Raji (cell line): ENCODE results near the gene MIF4GD.

ENCODE experiments used
- POLR2A ChIP-seq: IDR thresholded peaks from 2 replicates; pipeline ENCODE4 v1.6.1; 2011; ENCODE audit warnings: low read depth, low read length, control low read depth; ENCODE audit not compliant: insufficient read depth

The MIF4GD gene

DNA sequence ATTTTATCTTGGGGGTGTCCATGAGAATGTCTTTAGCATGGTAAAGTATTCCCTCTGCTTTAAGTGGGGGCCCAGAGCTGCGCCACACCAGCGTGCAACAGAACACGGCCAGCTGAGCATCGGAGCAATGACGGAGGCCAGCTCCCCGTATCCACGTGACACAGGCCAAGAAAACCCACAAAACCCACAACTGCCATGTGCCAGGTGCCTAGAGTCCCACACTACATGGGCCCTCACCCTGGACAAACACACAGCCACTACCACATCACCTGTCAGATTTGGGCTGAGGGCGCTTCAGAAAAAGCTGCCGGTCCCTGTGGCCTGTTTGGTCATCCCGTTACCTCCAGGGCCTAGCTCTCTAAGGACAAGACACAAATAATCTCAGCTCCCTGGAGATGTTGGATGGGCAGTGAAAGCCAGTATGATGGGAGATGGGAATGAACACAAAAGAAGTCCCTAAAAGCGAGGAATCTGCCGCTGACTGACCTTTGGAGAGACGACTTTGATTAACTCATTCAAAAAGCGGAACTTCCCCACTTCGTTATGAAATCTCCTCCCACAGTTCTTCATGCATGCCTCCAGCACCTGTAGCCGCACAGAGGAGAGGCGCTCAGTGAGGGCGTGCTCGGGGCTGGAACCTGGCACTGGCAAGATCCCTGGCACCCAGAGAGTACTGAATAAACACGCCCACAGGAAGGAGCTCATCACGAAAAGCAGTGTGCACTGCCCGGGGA is 26.7 kb downstream of the MIF4GD start:
- TF ChIP-seq POLR2A = no peak

DNA sequence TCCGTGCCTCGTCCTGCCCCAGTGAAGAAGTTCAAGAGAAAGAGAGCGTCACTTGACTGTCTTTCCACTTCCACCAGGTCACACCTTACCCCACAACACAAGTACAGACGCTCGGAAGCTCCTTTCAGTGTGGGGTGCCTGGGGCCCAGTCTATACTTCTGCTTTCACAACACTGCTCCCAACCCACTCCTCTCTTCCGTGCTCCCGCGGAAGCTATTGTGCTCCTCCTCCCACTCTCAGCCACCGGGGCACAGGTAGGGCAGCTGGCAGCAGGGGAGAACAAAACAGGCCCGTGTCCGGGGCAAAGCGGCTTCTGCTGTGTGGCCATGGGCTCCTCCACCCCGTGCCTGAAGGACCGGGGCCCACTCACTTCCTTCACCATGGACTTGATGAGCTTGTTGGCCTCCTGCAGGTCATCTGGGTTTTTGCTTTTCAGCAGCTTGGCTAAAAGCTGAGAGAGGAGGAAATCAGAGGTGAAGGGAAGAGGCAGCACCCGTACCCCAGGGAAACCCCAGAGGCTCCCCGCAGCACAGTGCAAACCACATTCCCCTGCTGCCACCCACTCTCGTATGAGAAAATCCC is 28.5 kb downstream of the MIF4GD start:
- TF ChIP-seq POLR2A = no peak

DNA sequence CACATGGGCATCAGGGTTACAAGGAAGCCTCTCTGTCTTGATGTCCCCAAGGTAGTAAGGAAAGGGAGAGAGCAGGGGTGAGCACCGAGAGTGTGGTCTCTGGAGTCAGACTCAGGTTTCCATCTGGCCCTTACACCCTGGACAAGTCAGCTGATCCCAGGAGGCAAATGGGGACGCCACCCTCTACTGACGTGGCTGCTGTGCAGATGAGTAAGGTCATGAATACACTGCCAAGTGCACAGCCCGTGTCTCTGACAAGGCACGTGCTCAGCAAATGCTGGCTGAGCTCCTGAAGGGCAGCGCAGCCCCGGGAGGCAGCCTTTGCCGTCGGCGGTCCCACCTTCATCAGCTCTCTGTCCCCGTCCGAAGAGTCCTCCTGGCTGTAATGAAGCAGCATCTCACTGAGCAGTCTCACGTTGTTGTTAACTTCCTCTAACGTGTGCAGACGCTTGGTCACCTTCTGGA is 29.0 kb downstream of the MIF4GD start:
- no peak for TF ChIP-seq POLR2A

DNA sequence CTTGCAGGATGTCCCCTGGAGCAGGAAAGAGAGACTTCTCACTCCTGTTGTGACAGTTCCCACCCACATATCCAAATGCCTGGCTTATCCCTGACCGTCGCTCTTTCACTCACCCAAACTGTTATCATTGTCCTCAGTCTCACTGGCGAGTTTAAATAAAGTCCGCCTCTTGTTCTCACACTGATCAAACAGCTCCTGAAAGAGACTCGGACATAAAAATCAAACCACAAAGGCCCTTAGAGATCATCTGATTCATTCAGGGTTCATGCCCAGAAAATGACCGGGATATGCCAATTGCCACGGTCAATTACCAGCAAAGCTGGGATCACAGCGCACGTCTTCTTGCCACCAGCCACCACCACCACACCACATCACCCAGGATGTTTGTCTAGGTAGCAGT is 29.5 kb downstream of the MIF4GD start:
- no peak for TF ChIP-seq POLR2A

DNA sequence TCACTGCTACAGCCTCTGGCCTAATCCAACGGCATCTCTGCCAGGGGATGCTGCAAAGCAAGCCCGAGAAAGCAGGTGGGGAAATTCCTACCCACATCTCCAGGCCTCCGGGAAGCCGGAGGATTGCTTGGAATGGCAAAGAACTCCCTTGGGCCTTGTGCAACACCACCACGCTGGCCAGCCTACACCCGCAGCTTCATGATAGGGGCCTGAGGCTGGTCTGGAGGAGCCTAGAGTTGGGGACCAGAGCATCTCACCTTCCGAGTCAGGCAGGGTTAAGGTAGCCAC is 29.9 kb downstream of the MIF4GD start:
- no peak for TF ChIP-seq POLR2A

DNA sequence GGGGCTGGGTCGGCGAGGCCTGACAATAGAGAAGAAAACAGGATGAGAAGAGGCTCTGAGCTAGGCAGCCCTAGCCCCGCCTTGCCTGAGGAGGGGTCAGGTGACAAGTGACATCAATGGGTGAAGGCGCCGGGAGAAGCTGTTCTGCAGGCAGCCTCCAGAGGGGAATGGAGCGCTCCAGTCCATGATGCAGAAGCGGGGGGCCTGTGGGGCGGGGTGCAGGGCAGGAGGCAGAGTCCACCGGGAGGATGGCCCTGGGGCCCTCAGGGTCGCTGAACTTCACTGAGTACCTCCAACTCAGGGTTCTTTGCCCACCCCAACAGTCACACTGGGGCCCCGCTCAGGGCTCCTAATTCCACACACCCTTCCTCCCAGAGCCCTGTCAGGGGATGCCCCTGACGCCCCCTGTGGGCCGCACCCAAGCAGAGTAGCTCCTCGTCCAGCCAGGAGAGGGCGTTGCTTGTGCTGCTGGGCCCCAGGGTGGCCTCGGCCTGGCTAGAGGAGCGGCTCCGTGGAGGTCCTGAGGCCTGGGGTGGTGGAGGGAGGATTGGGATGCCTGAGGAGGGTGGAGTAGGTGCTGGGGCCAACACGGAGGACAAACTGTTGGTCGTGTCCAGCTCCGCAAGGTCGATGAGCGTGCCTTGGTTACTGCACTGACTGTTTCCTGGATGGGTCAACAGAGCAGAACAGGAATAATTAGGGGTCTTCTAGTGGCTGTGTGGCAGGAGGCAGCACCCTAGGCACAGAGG is 30.5 kb downstream of the MIF4GD start:
- no peak for TF ChIP-seq POLR2A

DNA sequence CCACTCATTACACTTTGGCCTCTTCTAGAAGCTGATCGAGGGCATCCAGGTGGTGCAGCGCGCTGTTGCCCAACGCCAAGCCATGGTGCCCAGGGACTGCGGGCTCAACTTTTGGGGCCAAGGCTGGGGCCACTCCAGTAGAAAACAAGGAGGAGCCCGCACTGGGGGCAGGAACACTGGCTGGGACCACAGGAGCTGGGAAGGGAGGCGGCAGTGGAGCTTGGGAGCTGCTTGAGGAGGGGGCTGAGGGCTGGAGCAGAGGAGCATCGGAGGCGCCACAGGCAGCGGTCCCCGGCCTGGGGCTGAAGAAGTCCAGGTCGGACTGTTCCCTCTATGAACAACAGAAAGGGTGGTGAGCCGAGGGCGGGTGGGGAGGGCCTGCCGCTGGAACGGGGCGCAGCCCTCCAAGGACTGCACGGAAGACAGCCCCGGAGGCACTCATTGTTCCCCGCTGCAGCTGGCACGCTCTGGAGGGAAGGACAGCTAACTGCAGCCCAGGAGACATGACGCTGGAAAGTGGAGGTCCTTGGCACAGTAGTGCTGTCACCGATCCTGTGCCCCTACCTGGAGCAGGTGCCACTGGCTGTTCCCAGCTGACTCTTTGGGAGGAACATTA is 31.1 kb downstream of the MIF4GD start:
- TF ChIP-seq POLR2A = no peak

DNA sequence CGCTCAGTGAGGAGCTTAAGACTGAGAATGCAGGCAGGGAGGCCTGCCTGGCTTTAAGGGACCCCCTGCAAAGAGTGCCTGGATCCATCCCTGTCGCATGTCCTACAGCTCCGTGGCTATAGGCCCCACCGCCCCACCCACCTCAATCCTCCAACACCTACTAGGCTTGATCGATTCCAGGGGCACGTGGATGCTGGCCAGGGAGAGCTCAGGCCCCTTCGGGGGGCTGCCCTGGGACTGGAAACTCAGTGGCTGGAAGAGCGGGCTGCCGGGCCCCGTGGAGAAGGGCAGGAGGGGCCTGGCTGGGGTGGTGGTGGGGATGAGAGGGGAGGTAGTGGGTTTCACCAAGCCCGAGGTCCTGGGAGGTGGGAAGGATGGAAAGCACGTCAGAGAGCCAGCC is 31.8 kb downstream of the MIF4GD start:
- TF ChIP-seq POLR2A = no peak

DNA sequence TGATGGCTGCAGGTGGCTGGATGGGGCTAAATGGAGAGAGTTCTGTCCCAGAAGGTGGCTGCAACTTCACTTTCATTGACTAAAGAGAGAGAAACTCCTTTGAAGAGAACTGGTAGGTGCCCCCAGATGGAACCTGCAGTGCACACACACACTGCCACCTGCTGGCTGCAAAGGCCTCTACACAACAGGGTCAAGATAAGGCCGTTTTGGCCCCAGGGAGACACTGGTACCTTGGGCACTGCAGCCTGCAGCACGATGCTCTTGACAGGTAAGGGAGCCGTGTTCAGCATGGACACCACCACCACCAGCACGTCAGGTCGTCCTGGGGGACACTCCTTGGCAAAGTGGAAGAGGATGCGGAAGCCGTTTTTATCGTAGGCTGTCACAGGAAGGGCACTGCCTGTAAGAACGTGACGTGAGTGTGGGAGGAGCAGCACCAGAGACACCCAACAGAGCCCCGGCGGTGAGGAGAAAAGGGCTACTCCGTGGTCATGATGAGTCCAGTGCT is 32.3 kb downstream of the MIF4GD start:
- no peak for TF ChIP-seq POLR2A

DNA sequence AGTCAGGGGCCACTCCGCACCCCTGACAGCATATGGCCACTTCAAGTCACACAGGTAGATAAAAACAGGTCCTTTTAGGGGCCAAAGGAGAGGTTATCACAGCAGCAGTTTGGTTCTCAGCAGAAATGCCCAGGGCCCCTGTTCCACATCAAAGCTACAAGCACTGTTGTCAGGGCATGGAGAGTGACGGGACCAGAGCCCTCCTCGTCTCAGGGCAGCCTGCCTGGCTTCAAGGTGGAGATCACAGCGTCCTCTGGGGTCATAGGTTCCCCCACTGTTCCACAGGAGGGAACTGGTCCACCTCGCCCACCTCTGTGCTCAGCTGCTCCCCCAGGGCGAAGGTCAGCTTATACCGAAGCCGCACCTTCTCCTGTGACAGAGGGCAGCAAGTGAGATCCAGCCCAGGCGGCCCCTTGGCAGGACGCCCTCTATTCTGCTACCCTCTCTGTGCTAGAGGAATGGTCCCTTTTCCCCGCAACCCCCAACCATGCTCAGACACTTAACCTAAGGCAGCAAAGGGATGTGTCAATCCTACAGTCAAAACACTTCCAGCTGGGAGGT is 32.9 kb downstream of the MIF4GD start:
- TF ChIP-seq POLR2A = no peak

DNA sequence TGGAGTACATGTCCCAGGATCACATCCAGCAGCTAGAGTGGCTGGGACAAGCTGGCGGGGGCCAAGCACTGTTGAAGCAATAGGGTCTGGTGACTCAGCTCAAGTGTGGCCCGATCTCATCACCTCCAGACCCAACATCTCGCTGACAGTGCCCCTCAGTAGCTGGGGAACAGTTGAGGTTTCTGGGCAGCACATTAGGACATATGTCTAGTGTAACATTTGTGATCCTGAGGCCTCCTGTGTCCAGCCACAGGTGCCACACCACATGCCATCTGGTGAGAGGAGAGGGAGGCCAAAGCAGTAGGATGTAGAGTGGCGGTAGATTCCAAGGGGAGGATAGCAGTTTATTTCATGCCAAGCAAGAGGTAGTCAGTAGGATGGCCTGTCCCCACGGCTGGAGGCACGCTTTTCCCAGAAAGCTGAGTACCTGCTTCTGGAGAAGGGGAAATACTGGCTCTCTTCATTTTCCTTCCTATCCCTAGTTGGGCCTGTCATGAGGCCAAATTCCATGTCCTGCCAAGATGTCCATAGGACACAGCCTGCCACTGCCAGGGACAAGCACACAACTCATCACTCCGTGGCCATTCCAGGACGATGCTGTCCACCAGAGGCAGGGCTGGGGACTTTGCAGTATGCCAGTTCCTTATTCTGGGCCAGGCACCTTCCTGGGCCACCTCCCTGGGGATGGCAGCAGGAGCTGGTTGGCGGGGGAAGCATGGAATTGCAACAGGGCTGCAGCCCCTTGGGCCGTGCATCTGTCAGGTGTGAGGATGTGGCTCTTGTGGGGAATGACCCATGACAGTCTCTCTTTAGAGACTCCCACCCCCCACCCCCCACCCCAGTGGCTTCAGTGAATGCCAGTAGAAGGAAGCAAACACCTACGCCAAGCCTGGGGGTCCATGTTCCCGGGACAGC is 33.7 kb downstream of the MIF4GD start:
- TF ChIP-seq POLR2A = no peak

DNA sequence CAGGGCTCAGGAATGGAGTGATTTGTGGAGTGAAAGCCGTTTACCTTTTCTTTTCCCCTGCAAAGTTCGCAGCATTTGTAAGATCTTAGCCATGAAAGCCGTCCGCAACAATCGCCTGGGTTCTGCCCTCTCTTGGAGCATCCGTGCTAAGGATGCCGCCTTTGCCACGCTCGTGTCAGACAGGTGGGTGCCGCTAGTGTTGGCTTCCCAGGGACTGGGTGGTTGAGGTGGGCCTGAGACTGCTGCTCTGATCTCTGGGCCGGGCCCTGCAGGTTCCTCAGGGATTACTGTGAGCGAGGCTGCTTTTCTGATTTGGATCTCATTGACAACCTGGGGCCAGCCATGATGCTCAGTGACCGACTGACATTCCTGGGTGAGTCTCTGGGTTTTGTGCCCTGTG is 38.2 kb downstream of the MIF4GD start:
- TF ChIP-seq POLR2A = no peak

DNA sequence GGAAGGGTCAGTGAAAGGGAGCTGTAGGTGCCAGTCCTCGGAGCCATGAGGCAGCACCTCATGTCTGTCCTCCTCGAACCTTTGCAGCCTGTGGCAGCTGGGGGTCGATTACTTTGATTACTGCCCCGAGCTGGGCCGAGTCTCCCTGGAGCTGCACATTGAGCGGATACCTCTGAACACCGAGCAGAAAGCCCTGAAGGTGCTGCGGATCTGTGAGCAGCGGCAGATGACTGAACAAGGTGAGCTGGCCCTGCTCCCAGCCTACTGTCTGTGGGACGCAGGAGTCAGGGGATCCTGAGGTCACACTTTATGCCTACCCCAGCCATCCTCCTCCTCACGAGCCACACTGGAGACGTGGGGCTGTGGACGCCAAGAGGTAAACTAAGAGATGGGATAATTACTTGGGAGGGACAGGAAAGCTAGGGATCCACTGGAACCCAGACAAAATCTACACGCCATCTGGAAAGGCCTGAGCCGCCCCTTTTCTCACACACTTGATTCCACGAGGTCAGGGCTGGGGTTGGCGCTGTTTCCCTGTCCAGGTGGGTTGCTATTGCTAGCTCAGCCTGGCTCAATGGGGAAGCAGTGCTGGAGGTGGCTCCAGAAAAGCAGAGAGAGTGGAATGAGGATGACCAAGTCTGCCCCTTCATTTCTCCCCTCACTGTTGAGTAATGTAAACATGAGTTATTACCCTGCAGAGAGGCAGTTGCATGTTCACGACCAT is 39.1 kb downstream of the MIF4GD start:
- TF ChIP-seq POLR2A = no peak

DNA sequence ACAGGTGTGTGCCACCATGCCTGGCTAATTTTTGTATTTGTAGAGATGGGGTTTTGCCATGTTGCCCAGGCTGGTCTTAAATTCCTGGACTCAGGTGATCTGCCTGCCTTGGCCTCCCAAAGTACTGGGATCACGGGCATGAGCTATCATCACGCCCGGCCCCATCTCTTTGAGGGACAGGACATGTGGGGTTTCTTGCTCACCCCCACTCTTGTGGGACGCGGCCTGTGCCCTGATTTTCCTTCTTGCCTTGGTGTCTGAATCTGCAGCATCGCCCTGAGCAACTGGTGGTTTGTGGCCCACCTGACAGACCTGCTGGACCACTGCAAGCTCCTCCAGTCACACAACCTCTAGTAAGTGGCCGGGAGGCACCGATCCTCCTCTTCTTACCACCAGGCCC is 40.0 kb downstream of the MIF4GD start:
- TF ChIP-seq POLR2A = no peak
